MCF 10A (cell line): ENCODE data around the gene GNAT2. TPM values are rescaled to one million over a fixed set of nuclear protein-coding genes. Genes with fewer than 3 reads are reported as not detected.

Experiments used
- BruUV-seq: library from RNA; stranded (reverse); fragments of 400-500 nt; replicated peaks from 2 replicates; lab custom pipeline; 2021; lab: Mats Ljungman, UMichigan
- CTCF ChIA-PET: fragments of 300-600 bp; sonication (Branson Sonifier 250); formaldehyde crosslinking; extraction: SDS; loops from one replicate; lab custom pipeline; 2021; ENCODE audit warnings: antibody characterized with exemption, inconsistent platforms; lab: Yijun Ruan, JAX
- POLR2A ChIA-PET: fragments of 300-600, 350-650 bp; sonication (Branson Sonifier 250); formaldehyde crosslinking; extraction: SDS; loops from one replicate; lab custom pipeline; 2020; ENCODE audit warnings: antibody characterized with exemption, inconsistent platforms; lab: Yijun Ruan, JAX
- DNase-seq: peaks from one replicate; pipeline ENCODE4 v3.0.0-alpha.2; 2018; ENCODE audit not compliant: unreplicated experiment
- H3K27ac Mint-ChIP-seq: one replicate; pipeline ENCODE4 v1.8.0; 2022; ENCODE audit warnings: mild to moderate bottlenecking, low read depth, mixed read lengths; ENCODE audit not compliant: unreplicated experiment
- H3K27me3 Mint-ChIP-seq: one replicate; pipeline ENCODE4 v1.8.0; 2022; ENCODE audit warnings: mixed read lengths; ENCODE audit not compliant: insufficient read depth, unreplicated experiment
- H3K36me3 Mint-ChIP-seq: one replicate; pipeline ENCODE4 v1.8.0; 2022; ENCODE audit warnings: mild to moderate bottlenecking, moderate library complexity, mixed read lengths; ENCODE audit not compliant: insufficient read depth, unreplicated experiment
- H3K4me1 Mint-ChIP-seq: one replicate; pipeline ENCODE4 v1.8.0; 2022; ENCODE audit warnings: mixed read lengths; ENCODE audit not compliant: insufficient read depth, unreplicated experiment
- H3K4me3 Mint-ChIP-seq: one replicate; pipeline ENCODE4 v1.8.0; 2022; ENCODE audit warnings: mild to moderate bottlenecking, moderate library complexity, mixed read lengths; ENCODE audit not compliant: unreplicated experiment
- H3K9me3 Mint-ChIP-seq: one replicate; pipeline ENCODE4 v1.8.0; 2022; ENCODE audit warnings: mixed read lengths; ENCODE audit not compliant: unreplicated experiment
- intact Hi-C: fragments of 100-400 bp; cut with micrococcal nuclease; formaldehyde crosslinking; loops from 2 replicates; pipeline ENCODE4 v1.14.1; 2022
- total RNA-seq: library from RNA; stranded (reverse); gene quantifications from 2 replicates; pipeline ENCODE4 v1.2.3, GENCODE V29; 2022
- TF ChIP-seq, protein P1 (sequence below): fragments of 200-600 bp; IDR thresholded peaks from one replicate; pipeline ENCODE4 v1.8.0; 2022; ENCODE audit warnings: antibody characterized with exemption, mild to moderate bottlenecking; ENCODE audit not compliant: unreplicated experiment

The GNAT2 gene
- total RNA-seq, 1 experiment from 2014 or later: not detected

DNA sequence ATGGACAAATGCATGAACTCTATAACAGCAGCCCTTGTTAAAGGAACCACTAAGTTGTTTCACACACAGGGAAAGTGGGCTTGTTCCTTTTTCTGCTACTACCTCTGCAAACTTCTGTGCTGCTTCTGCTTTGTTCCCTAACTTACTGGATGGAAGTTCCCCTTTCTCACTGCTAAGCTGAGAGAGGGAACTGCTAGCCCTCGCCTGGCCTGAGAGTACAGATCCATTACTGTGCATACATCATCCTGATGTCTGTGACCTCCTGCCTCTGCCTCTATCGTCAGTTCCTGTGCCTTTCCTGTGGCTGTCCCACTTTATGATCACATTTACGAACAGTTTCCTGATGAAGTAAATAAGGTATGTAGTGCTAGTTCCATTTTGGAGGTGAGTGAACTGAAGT, 3.5 kb downstream of the GNAT2 start:
- POLR2A ChIA-PET: interaction anchor here (0.9 to 5.8 kb wide), 3 partner anchors 20 to 277 kb away, joined by 4 to 99 read pairs (median 4); partner anchors contain the start of gene GNAI3
- H3K9me3 Mint-ChIP-seq: no peaks in the 10 kb centered on the region
- no peak for DNase-seq
- no TSS peak for BruUV-seq
- H3K27me3 Mint-ChIP-seq: no peaks in the 10 kb centered on the region
- peaks cover 28% of the 10 kb centered on the region for H3K4me1 Mint-ChIP-seq
- intact Hi-C loops: no loop called here
- TF ChIP-seq, protein P1, sequence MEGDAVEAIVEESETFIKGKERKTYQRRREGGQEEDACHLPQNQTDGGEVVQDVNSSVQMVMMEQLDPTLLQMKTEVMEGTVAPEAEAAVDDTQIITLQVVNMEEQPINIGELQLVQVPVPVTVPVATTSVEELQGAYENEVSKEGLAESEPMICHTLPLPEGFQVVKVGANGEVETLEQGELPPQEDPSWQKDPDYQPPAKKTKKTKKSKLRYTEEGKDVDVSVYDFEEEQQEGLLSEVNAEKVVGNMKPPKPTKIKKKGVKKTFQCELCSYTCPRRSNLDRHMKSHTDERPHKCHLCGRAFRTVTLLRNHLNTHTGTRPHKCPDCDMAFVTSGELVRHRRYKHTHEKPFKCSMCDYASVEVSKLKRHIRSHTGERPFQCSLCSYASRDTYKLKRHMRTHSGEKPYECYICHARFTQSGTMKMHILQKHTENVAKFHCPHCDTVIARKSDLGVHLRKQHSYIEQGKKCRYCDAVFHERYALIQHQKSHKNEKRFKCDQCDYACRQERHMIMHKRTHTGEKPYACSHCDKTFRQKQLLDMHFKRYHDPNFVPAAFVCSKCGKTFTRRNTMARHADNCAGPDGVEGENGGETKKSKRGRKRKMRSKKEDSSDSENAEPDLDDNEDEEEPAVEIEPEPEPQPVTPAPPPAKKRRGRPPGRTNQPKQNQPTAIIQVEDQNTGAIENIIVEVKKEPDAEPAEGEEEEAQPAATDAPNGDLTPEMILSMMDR: no peak
- CTCF ChIA-PET: interaction anchor here (1.5 to 2.3 kb wide), 2 partner anchors 14 to 157 kb away, joined by 5 to 6 read pairs; no protein-coding TSS in a partner anchor
- H3K4me3 Mint-ChIP-seq: no peak overlapping the region
- H3K27ac Mint-ChIP-seq: no peak overlapping the region
- no peaks in the 10 kb centered on the region for H3K36me3 Mint-ChIP-seq

- H3K4me1 Mint-ChIP-seq: peaks cover 17% of the 10 kb centered on the region
- TF ChIP-seq, protein P1: no peak
- DNase-seq: no peak
- H3K27ac Mint-ChIP-seq: no peak overlapping the region
- H3K27me3 Mint-ChIP-seq: no peaks in the 10 kb centered on the region
- H3K4me3 Mint-ChIP-seq: no peak overlapping the region
- intact Hi-C loops: no loop called here
- no peaks in the 10 kb centered on the region for H3K36me3 Mint-ChIP-seq
- H3K9me3 Mint-ChIP-seq: no peaks in the 10 kb centered on the region
- POLR2A ChIA-PET: interaction anchor here (0.7 to 3.9 kb wide), 4 partner anchors 13 to 284 kb away, joined by 3 to 31 read pairs (median 4); partner anchors contain the start of gene GNAI3
- no TSS peak for BruUV-seq
- CTCF ChIA-PET: interaction anchor here (0.5 to 2.9 kb wide), 11 partner anchors 17 to 216 kb away, joined by 3 to 16 read pairs (median 3); no protein-coding TSS in a partner anchor
Observed at GRCh38 chr1:109613361-109614147, 5.9 kb downstream of the GNAT2 start.

DNA sequence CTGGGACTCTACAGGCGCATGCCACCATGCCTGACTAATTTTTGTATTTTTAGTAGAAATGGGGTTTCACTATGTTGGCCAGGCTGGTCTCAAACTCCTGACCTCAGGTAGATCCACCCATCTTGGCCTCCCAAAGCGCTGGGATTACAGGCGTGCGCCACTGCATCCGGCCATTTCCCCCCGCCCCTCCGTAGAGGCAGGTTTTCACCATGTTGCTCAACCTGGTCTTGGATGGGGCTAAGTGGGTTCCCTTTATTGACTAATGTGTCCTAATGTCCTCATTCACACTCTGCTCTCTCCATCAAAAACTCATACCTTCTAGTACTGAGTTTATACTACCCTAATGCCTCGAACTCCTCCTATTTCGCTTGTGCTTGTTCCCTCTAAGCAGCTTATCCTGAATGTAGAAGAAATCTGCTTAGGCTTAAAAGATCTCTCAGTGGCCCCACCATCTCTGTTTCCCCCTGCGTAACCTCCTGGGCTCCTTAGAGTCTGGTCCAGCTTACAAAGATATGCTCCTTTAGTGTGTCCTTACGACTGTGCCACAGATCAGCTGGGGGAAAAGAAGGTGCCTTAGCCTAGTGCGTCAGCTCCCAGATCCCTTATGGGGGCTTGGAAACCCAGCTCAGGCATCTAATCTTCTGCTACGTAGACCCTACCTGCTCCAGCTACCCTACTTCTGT, 8.0 kb downstream of the GNAT2 start:
- H3K4me3 Mint-ChIP-seq: no peak overlapping the region

More for the DNA sequence above, 8.0 kb downstream of the GNAT2 start:
- intact Hi-C loops: no loop called here
- Mint-ChIP-seq H3K27me3 (no peaks in the 10 kb centered on the region), H3K27ac (no peak overlapping the region), H3K9me3 (no peaks in the 10 kb centered on the region), H3K4me1 (peaks cover 2% of the 10 kb centered on the region), H3K36me3 (no peaks in the 10 kb centered on the region)
- no TSS peak for BruUV-seq
- ChIA-PET CTCF (interaction anchor here (0.6 to 2.9 kb wide), 6 partner anchors 27 to 1296 kb away, joined by 3 to 16 read pairs (median 3); no protein-coding TSS in a partner anchor), POLR2A (interaction anchor here (1.0 to 3.9 kb wide), 2 partner anchors 10 to 63 kb away, joined by 4 to 31 read pairs; partner anchors contain the start of gene GNAI3)
- TF ChIP-seq, protein P1: no peak
- no peak for DNase-seq
